AG10803 (cell line): ENCODE data around the gene PNMA3.
"Not testable (repeated sequence)": the region's sequence is repeated elsewhere in the genome, so short reads cannot be mapped to it uniquely, and the experiment has no call there.

Experiments
- DNase-seq: peaks from one replicate; pipeline ENCODE4 v3.0.0; 2010; ENCODE audit warnings: low read depth
- H3K4me3 ChIP-seq: 2 replicates; pipeline ENCODE4 v1.5.1; 2011; ENCODE audit warnings: mild to moderate bottlenecking, low read length, control low read depth
- CTCF ChIP-seq: conservative IDR thresholded peaks from 2 replicates; pipeline ENCODE4 v1.5.1; 2011; ENCODE audit warnings: mild to moderate bottlenecking, low read length, control low read depth, inconsistent platforms

PNMA3 gene

GRCh38 chrX:153102418-153102817 is 46.1 kb downstream of the PNMA3 start:
- TF ChIP-seq CTCF, result no peak
- DNase-seq, result no peak
- H3K4me3 ChIP-seq, result no peak overlapping the region

- DNase-seq, H3K4me3 ChIP-seq: not testable (repeated sequence)
These were observed 48.7 kb downstream of the PNMA3 start for GRCh38 chrX:153104959-153105358.

GRCh38 chrX:153106092-153106801 is 50.0 kb downstream of the PNMA3 start:
- not testable (repeated sequence) for DNase-seq

More at GRCh38 chrX:153106092-153106801, 50.0 kb downstream of the PNMA3 start:
- H3K4me3 ChIP-seq, result not testable (repeated sequence)
